SK-N-SH (cell line): ENCODE results near the gene PPIL1. TPM values are rescaled to one million over a fixed set of nuclear protein-coding genes. Genes with fewer than 3 reads are reported as not detected.

Experiments
- CTCF ChIA-PET: fragments of 300-600, 350-600 bp; formaldehyde crosslinking; extraction: SDS; loops from one replicate; lab custom pipeline; 2021; lab: Yijun Ruan, JAX
- POLR2A ChIA-PET: fragments of 350-600 bp; sonication (Branson Sonifier 250); formaldehyde crosslinking; extraction: SDS; loops from one replicate; lab custom pipeline; 2020; ENCODE audit warnings: antibody characterized with exemption, inconsistent platforms; lab: Yijun Ruan, JAX
- DNase-seq: peaks from one replicate; pipeline ENCODE4 v3.0.0; 2012
- H2AFZ ChIP-seq: fragments of 200-600 bp; sonication (generic); 2 replicates; pipeline ENCODE4 v1.8.1; 2016; ENCODE audit warnings: antibody characterized with exemption, mild to moderate bottlenecking, low read depth
- H3F3A ChIP-seq: fragments of 200-600 bp; sonication (generic); replicated peaks from 2 replicates; pipeline ENCODE3; 2016; ENCODE audit warnings: antibody characterized with exemption, mild to moderate bottlenecking; ENCODE audit not compliant: insufficient read depth
- H3K27ac ChIP-seq, 2 experiments: fragments of 200-500 bp in 1 of 2; fragments of 200-600 bp in 1 of 2; sonication (Bioruptor generic) in 1 of 2; sonication (generic), shearing (Covaris generic) in 1 of 2; 2 replicates each; pipeline versions ENCODE4 v1.5.1 to v1.6.1; 2014 to 2016; ENCODE audit warnings: low read depth in 2 of 2, inconsistent platforms in 1 of 2, low read length in 1 of 2, mild to moderate bottlenecking in 1 of 2, mixed read lengths in 1 of 2
- H3K27me3 ChIP-seq: fragments of 200-600 bp; sonication (generic), shearing (Covaris generic); 2 replicates; pipeline ENCODE4 v1.6.1; 2016; ENCODE audit warnings: mixed run types; ENCODE audit not compliant: insufficient read depth
- H3K36me3 ChIP-seq, 2 experiments: fragments of 200-500 bp in 1 of 2; fragments of 200-600 bp in 1 of 2; sonication (Bioruptor generic) in 1 of 2; sonication (generic) in 1 of 2; replicated peaks in 1 of 2; 2 replicates each; pipeline versions ENCODE3 to v1.5.1; 2014 to 2016; ENCODE audit warnings: low read length in 1 of 2, mild to moderate bottlenecking in 1 of 2; ENCODE audit not compliant: insufficient read depth in 2 of 2, control insufficient read depth in 1 of 2
- H3K4me1 ChIP-seq, 2 experiments: fragments of 200-500 bp in 1 of 2; fragments of 200-600 bp in 1 of 2; sonication (Bioruptor generic) in 1 of 2; sonication (generic), shearing (Covaris generic) in 1 of 2; 2 replicates each; pipeline versions ENCODE4 v1.5.1 to v1.6.1; 2014 to 2016; ENCODE audit warnings: low read depth in 1 of 2, low read length in 1 of 2, mixed run types in 1 of 2; ENCODE audit not compliant: insufficient read depth in 2 of 2, control insufficient read depth in 1 of 2
- H3K4me2 ChIP-seq: fragments of 200-600 bp; sonication (generic), shearing (Covaris generic); 2 replicates; pipeline ENCODE4 v1.6.1; 2017; ENCODE audit warnings: mixed run types
- H3K4me3 ChIP-seq, 2 experiments: fragments of 200-500 bp in 1 of 2; fragments of 200-600 bp in 1 of 2; sonication (Bioruptor generic) in 1 of 2; sonication (generic), shearing (Covaris generic) in 1 of 2; 2 replicates each; pipeline versions ENCODE4 v1.5.1 to v1.8.1; 2014 to 2016; ENCODE audit warnings: low read depth in 2 of 2, inconsistent platforms in 1 of 2, low read length in 1 of 2, mild to moderate bottlenecking in 1 of 2, mixed read lengths in 1 of 2, moderate library complexity in 1 of 2
- H3K79me2 ChIP-seq: fragments of 200-600 bp; sonication (generic); 2 replicates; pipeline ENCODE4 v1.8.1; 2017; ENCODE audit warnings: mild to moderate bottlenecking; ENCODE audit not compliant: insufficient read depth
- H3K9ac ChIP-seq: fragments of 200-600 bp; sonication (generic); 2 replicates; pipeline ENCODE4 v1.6.1; 2017; ENCODE audit warnings: mixed run types
- H3K9me2 ChIP-seq: fragments of 200-600 bp; sonication (generic); 2 replicates; pipeline ENCODE4 v1.6.1; 2017; ENCODE audit warnings: mixed run types
- H3K9me3 ChIP-seq: fragments of 200-600 bp; sonication (generic); 2 replicates; pipeline ENCODE4 v1.6.1; 2017; ENCODE audit warnings: mixed run types, mild to moderate bottlenecking, moderate library complexity
- H4K20me1 ChIP-seq: fragments of 200-600 bp; sonication (generic); 2 replicates; pipeline ENCODE4 v1.6.1; 2017; ENCODE audit warnings: mild to moderate bottlenecking, mixed run types; ENCODE audit not compliant: insufficient read depth
- CTCF ChIP-seq: fragments of 200-600 bp; sonication (generic); IDR thresholded peaks from 2 replicates; pipeline ENCODE4 v1.6.1; 2017; ENCODE audit warnings: antibody characterized with exemption, mild to moderate bottlenecking, moderate library complexity
- FOSL2 ChIP-seq: IDR thresholded peaks from 2 replicates; pipeline ENCODE4 v1.4.0; 2012; ENCODE audit warnings: low read depth, mild to moderate bottlenecking, moderate library complexity, borderline replicate concordance
- MAX ChIP-seq: IDR thresholded peaks from 2 replicates; pipeline ENCODE4 v1.4.0; 2012; ENCODE audit warnings: low read depth
- MXI1 ChIP-seq: IDR thresholded peaks from 2 replicates; pipeline ENCODE4 v1.6.1; 2012; ENCODE audit warnings: mild to moderate bottlenecking, low read depth, low read length, improper control_type of control experiment
- NFIC ChIP-seq: IDR thresholded peaks from 2 replicates; pipeline ENCODE4 v1.4.0; 2012; ENCODE audit warnings: borderline replicate concordance
- RCOR1 ChIP-seq: fragments of 150-350 bp; IDR thresholded peaks from 2 replicates; pipeline ENCODE4 v1.6.1; 2017; ENCODE audit warnings: antibody characterized with exemption, low read length
- RXRA ChIP-seq: IDR thresholded peaks from 2 replicates; pipeline ENCODE4 v1.4.0; 2012; ENCODE audit warnings: low read depth, mild to moderate bottlenecking, borderline replicate concordance
- TCF12 ChIP-seq: IDR thresholded peaks from 2 replicates; pipeline ENCODE4 v1.4.0; 2012
- YY1 ChIP-seq: IDR thresholded peaks from 2 replicates; pipeline ENCODE4 v1.4.0; 2012; ENCODE audit warnings: low read depth, mild to moderate bottlenecking
- WGBS: methylation state at CpG from one replicate; pipeline ENCODE4 v1.1.6; 2017; ENCODE audit warnings: low lambda C conversion rate; 5-methylcytosine and 5-hydroxymethylcytosine counted together
- polyA plus RNA-seq, 3 experiments: library from polyadenylated mRNA; depleted of rRNA; stranded (reverse); fragments of >200 nt; gene quantifications; 2 replicates each; pipeline ENCODE4 v1.2.3, GENCODE V29; 2012

Gene PPIL1
- polyA plus RNA-seq, 1 of the 3 experiments (the other 2 are of a cell fraction): 36.6 TPM

DNA sequence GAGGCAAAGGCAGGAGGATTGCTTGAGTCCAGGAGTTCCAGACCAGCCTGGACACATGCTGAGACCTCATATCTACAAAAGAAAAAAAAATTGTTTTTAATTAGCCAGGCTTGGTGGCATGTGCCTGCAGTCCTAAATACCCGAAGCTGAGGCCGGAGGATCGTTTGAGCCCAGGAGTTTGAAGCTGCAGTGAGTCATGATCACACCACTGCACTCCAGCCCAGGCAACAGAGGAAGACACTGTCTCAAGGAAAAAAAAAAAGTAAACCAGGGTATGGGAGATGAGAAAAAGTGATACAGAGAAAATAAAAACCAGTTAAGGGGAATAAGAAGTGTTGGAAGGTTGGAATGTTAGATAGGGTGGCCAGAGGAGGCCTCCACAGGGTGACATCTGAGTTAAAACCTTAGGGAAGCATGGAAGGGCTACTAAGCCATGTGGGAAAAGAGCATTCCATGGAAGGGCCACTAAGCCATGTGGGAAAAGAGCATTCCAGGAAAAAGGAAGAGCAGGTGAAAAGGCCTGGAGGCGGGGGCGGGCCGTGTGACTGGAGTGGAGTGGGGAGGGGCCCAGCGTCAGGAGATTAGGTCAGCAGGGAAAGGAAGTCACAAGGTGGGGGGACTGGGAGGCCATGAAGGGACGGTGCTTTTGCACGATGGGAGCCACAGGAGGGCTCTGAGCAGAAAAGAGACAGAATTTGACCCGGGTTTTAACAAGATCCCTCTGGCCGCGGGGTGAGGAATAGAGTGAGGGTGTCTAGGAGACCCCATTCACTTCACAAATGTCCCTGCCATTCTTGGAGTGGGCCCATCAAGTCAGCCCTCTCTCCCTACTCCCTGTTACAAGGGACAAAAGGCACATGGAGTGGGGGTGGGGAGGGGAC lies 53.7 kb downstream of the PPIL1 start:
- Histone ChIP-seq H3K9me3 (no peaks in the 10 kb centered on the region), H4K20me1 (no peaks in the 10 kb centered on the region), H3K27ac (peak overlapping the region in 1 of 2 experiments; percentile 6; a peak in 1 of 4 replicates), H3K79me2 (no peaks in the 10 kb centered on the region), H3K4me3 (no peak overlapping the region), H3K9ac (no peak overlapping the region), H3F3A (peaks cover 7% of the 10 kb centered on the region), H3K36me3 (no peaks in the 10 kb centered on the region), H3K27me3 (no peaks in the 10 kb centered on the region), H3K4me2 (no peak overlapping the region), H2AFZ (no peak overlapping the region; the same call in 1 of the 2 replicates), H3K9me2 (no peaks in the 10 kb centered on the region), H3K4me1 (peaks cover 0 to 5% of the 10 kb centered on the region in 2 experiments; a peak in 1 of 4 replicates)
- ChIA-PET CTCF (interaction anchor here (0.7 to 1.3 kb wide), 2 partner anchors 35 to 55 kb away, joined by 3 read pairs; no protein-coding TSS in a partner anchor), POLR2A (interaction anchor here (0.7 kb wide), 1 partner anchor 11 kb away, joined by 3 read pairs; no protein-coding TSS in a partner anchor)
- TF ChIP-seq NFIC: no peak
- TF ChIP-seq TCF12: 0 out of 2 replicates have a peak, but pooled peaks have one; percentile 24
- TF ChIP-seq FOSL2: peak; percentile 49; the same call in 1 of the 2 replicates
- 74% methylated on average over 12 of the region's 12 CpGs for WGBS
- DNase-seq: no peak

- H3K79me2 ChIP-seq: no peaks in the 10 kb centered on the region
- H3K9me2 ChIP-seq: no peaks in the 10 kb centered on the region
- H3F3A ChIP-seq: peaks cover 7% of the 10 kb centered on the region
- ChIA-PET POLR2A (no interaction called here), CTCF (no interaction called here)
- TF ChIP-seq YY1 (no peak), RCOR1 (no peak), MAX (no peak), CTCF (no peak), MXI1 (no peak), RXRA (no peak)
- no peaks in the 10 kb centered on the region for H3K9me3 ChIP-seq
- H3K4me1 ChIP-seq: no peaks in the 10 kb centered on the region; a peak in 1 of 4 replicates
- H3K4me3 ChIP-seq: no peak overlapping the region
- H3K4me2 ChIP-seq: no peak overlapping the region
- 83% methylated on average over 4 of the region's 4 CpGs for WGBS
- no peak overlapping the region for H3K9ac ChIP-seq
- H3K36me3 ChIP-seq: no peaks in the 10 kb centered on the region
- no peak overlapping the region for H2AFZ ChIP-seq
- DNase-seq: no peak
- no peak overlapping the region for H3K27ac ChIP-seq
- H4K20me1 ChIP-seq: no peaks in the 10 kb centered on the region
- no peaks in the 10 kb centered on the region for H3K27me3 ChIP-seq
Observed at GRCh38 chr6:36818756-36819155, 55.8 kb downstream of the PPIL1 start.
